ENCODE data around the gene C6orf120.

DNA sequence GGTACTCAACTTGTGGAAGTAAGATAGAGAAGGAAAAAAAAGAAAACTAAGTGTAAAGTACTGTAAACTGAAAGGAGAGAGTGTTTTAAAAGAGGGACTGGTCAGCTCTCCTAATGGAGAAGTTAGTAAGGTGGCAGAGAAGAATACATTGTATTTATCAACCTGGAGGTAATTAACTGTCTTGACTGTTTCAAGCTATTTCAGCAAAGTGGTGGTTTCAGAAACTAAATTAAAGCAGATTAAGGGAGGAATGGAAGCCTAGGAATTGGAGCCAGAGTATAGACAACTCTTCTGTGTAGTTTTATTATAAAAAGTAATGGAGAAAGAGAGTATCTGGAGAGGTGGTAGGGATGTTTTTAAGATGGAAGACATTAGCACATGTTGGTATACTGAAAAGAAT lies 25.0 kb downstream of the C6orf120 start:
- TF ChIP-seq POLR2A (IDR thresholded peaks at IDR 0.05) = no peak
- TF ChIP-seq, protein P1, sequence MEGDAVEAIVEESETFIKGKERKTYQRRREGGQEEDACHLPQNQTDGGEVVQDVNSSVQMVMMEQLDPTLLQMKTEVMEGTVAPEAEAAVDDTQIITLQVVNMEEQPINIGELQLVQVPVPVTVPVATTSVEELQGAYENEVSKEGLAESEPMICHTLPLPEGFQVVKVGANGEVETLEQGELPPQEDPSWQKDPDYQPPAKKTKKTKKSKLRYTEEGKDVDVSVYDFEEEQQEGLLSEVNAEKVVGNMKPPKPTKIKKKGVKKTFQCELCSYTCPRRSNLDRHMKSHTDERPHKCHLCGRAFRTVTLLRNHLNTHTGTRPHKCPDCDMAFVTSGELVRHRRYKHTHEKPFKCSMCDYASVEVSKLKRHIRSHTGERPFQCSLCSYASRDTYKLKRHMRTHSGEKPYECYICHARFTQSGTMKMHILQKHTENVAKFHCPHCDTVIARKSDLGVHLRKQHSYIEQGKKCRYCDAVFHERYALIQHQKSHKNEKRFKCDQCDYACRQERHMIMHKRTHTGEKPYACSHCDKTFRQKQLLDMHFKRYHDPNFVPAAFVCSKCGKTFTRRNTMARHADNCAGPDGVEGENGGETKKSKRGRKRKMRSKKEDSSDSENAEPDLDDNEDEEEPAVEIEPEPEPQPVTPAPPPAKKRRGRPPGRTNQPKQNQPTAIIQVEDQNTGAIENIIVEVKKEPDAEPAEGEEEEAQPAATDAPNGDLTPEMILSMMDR (IDR thresholded peaks at IDR 0.05) = no peak
